Aorta (tissue), 5 donors: ENCODE data around the gene DBH. TPM values are rescaled to one million over a fixed set of nuclear protein-coding genes. Genes with fewer than 3 reads are reported as not detected.

Experiments used
- ATAC-seq: fragments of 200-7000 bp; cut with Tn5 transposase; one replicate; pipeline ENCODE4 v1.9.1; 2022; ENCODE audit warnings: moderate library complexity; ENCODE audit not compliant: low FRiP score
- DNase-seq, 2 donors: peaks; one replicate each; pipeline ENCODE4 v3.0.0-alpha.2; 2020
- H3K27ac ChIP-seq, 2 donors: one replicate each; pipeline ENCODE4 v1.5.1; 2013; ENCODE audit warnings: low read length in 2 of 2, mild to moderate bottlenecking in 2 of 2, moderate library complexity in 2 of 2, control low read depth in 1 of 2, inconsistent platforms in 1 of 2, low read depth in 1 of 2
- H3K27me3 ChIP-seq, 2 donors: one replicate each; pipeline ENCODE4 v1.6.1; 2013; ENCODE audit warnings: control low read depth in 1 of 2, low read length in 1 of 2, mild to moderate bottlenecking in 1 of 2, moderate library complexity in 1 of 2; ENCODE audit not compliant: insufficient read depth in 2 of 2, control insufficient read depth in 1 of 2
- H3K36me3 ChIP-seq, 2 donors: one replicate each; pipeline ENCODE4 v1.6.1; 2013; ENCODE audit warnings: control low read depth in 1 of 2, low read length in 1 of 2, mild to moderate bottlenecking in 1 of 2; ENCODE audit not compliant: insufficient read depth in 2 of 2, control insufficient read depth in 1 of 2
- H3K4me1 ChIP-seq, 2 donors: one replicate each; pipeline ENCODE4 v1.6.1; 2013; ENCODE audit warnings: low read length in 2 of 2, control low read depth in 1 of 2, mild to moderate bottlenecking in 1 of 2, moderate library complexity in 1 of 2; ENCODE audit not compliant: insufficient read depth in 2 of 2, control insufficient read depth in 1 of 2
- H3K4me3 ChIP-seq, 2 donors: one replicate each; pipeline ENCODE4 v1.5.1; 2013; ENCODE audit warnings: low read length in 2 of 2, control low read depth in 1 of 2, mild to moderate bottlenecking in 1 of 2
- H3K9me3 ChIP-seq: one replicate; pipeline ENCODE4 v1.6.1; 2013; ENCODE audit warnings: mild to moderate bottlenecking, low read length; ENCODE audit not compliant: control insufficient read depth
- WGBS, 2 donors: extraction: QIAGEN DNeasy Blood & Tissue Kit; methylation state at CpG; one replicate each; pipeline ENCODE4 v1.1.7; 2013; 5-methylcytosine and 5-hydroxymethylcytosine counted together
- intact Hi-C, 2 donors: fragments of 100-400 bp; cut with DNase I; formaldehyde crosslinking; loops; one replicate each; pipeline versions ENCODE4 v1.14.2 to v1.15.0; 2022
- polyA plus RNA-seq, 2 donors: library from polyadenylated mRNA; stranded (reverse); fragments of 200-250 nt; gene quantifications; one replicate each; pipeline ENCODE4 v1.2.3, GENCODE V29; 2013
- total RNA-seq, 2 donors: library from RNA; stranded (reverse); fragmentation: NEBNext Ultra II Directional; extraction: Animal tissue kit (Norgen Biotek cat#: 25700); gene quantifications; one replicate each; pipeline ENCODE4 v1.2.1, GENCODE V29; 2021
- donor health status: healthy with polysubstance abuse.
- donor health status: Bipolar disorder and iron deficiency.
- donor health status: DM: no; HTN: no; CAD: no.
- donor health status: DM: no; HTN: no; CAD: no.
- donor health status: DM: yes; HTN: yes; CAD: no.

DBH gene
- total and polyA plus RNA-seq, 4 donors, result not detected

- H3K27me3 ChIP-seq, result no peaks in the 10 kb centered on the region
- DNase-seq, result peak in 1 of 2 donors; percentile 39
- ATAC-seq, result no peak
- no peak overlapping the region for H3K27ac ChIP-seq
- intact Hi-C loops, result no loop called here
- H3K36me3 ChIP-seq, result no peaks in the 10 kb centered on the region
- no peaks in the 10 kb centered on the region for H3K9me3 ChIP-seq
- no peak overlapping the region for H3K4me3 ChIP-seq
- 86% methylated on average over 35 of the region's 35 CpGs for WGBS, 2 donors
- no peaks in the 10 kb centered on the region for H3K4me1 ChIP-seq
These were observed 43.4 kb downstream of the DBH start for GRCh38 chr9:133679466-133680061.

- DNase-seq, result peak in 1 of 2 donors; percentile 33
- Histone ChIP-seq H3K9me3 (no peaks in the 10 kb centered on the region), H3K27ac (no peak overlapping the region), H3K4me3 (no peak overlapping the region), H3K36me3 (no peaks in the 10 kb centered on the region), H3K4me1 (no peaks in the 10 kb centered on the region), H3K27me3 (no peaks in the 10 kb centered on the region)
- 94 to 96% methylated on average over 21 of the region's 21 CpGs for whole genome bisulfite sequencing, 2 donors
- intact Hi-C loops, result no loop called here
- no peak for ATAC-seq
These were observed 44.2 kb downstream of the DBH start for GRCh38 chr9:133680250-133680975.

- DNase-seq (peak in 1 of 2 donors; percentile 21), ATAC-seq (no peak)
- no peak overlapping the region for H3K4me3 ChIP-seq
- no peaks in the 10 kb centered on the region for H3K9me3 ChIP-seq
- no peaks in the 10 kb centered on the region for H3K4me1 ChIP-seq
- no peaks in the 10 kb centered on the region for H3K27me3 ChIP-seq
- no peak overlapping the region for H3K27ac ChIP-seq
- intact Hi-C loops, result no loop called here
- H3K36me3 ChIP-seq, result no peaks in the 10 kb centered on the region
- 91 to 92% methylated on average over 20 of the region's 20 CpGs for WGBS, 2 donors
These were observed 45.0 kb downstream of the DBH start for GRCh38 chr9:133680976-133681657.

GRCh38 chr9:133681658-133682306 lies 45.6 kb downstream of the DBH start:
- Histone ChIP-seq H3K36me3 (no peaks in the 10 kb centered on the region), H3K27me3 (no peaks in the 10 kb centered on the region), H3K4me1 (no peaks in the 10 kb centered on the region), H3K9me3 (no peaks in the 10 kb centered on the region), H3K4me3 (no peak overlapping the region), H3K27ac (no peak overlapping the region)
- ATAC-seq, result no peak
- intact Hi-C loops, result no loop called here
- DNase-seq, result peak in 1 of 2 donors; percentile 26
- WGBS, 2 donors, result 94 to 95% methylated on average over 35 of the region's 35 CpGs

GRCh38 chr9:133682818-133683585 lies 46.8 kb downstream of the DBH start:
- Histone ChIP-seq H3K27me3 (no peaks in the 10 kb centered on the region), H3K36me3 (no peaks in the 10 kb centered on the region), H3K4me1 (no peaks in the 10 kb centered on the region), H3K9me3 (no peaks in the 10 kb centered on the region), H3K4me3 (no peak overlapping the region), H3K27ac (no peak overlapping the region)
- DNase-seq (peak in 1 of 2 donors; percentile 44), ATAC-seq (no peak)
- WGBS, 2 donors, result 88 to 89% methylated on average over 18 to 20 of the region's 20 CpGs
- intact Hi-C loops, result no loop called here

GRCh38 chr9:133683586-133684120 lies 47.5 kb downstream of the DBH start:
- Histone ChIP-seq H3K27ac (no peak overlapping the region), H3K4me1 (no peaks in the 10 kb centered on the region), H3K9me3 (no peaks in the 10 kb centered on the region), H3K36me3 (no peaks in the 10 kb centered on the region), H3K27me3 (no peaks in the 10 kb centered on the region), H3K4me3 (no peak overlapping the region)
- DNase-seq, result peak in 1 of 2 donors; percentile 59
- 60 to 65% methylated on average over 19 of the region's 19 CpGs for WGBS, 2 donors
- ATAC-seq, result no peak
- intact Hi-C loops, result no loop called here

GRCh38 chr9:133684121-133684935 lies 48.2 kb downstream of the DBH start:
- no peaks in the 10 kb centered on the region for H3K27me3 ChIP-seq
- 78 to 80% methylated on average over 26 of the region's 26 CpGs for WGBS, 2 donors
- no peak overlapping the region for H3K4me3 ChIP-seq
- H3K4me1 ChIP-seq, result no peaks in the 10 kb centered on the region
- H3K9me3 ChIP-seq, result no peaks in the 10 kb centered on the region
- no peak overlapping the region for H3K27ac ChIP-seq
- DNase-seq (peak in 1 of 2 donors; percentile 48), ATAC-seq (no peak)
- intact Hi-C loops, result no loop called here
- H3K36me3 ChIP-seq, result no peaks in the 10 kb centered on the region
